ENCODE results near the gene DLG1.

DLG1 gene

DNA sequence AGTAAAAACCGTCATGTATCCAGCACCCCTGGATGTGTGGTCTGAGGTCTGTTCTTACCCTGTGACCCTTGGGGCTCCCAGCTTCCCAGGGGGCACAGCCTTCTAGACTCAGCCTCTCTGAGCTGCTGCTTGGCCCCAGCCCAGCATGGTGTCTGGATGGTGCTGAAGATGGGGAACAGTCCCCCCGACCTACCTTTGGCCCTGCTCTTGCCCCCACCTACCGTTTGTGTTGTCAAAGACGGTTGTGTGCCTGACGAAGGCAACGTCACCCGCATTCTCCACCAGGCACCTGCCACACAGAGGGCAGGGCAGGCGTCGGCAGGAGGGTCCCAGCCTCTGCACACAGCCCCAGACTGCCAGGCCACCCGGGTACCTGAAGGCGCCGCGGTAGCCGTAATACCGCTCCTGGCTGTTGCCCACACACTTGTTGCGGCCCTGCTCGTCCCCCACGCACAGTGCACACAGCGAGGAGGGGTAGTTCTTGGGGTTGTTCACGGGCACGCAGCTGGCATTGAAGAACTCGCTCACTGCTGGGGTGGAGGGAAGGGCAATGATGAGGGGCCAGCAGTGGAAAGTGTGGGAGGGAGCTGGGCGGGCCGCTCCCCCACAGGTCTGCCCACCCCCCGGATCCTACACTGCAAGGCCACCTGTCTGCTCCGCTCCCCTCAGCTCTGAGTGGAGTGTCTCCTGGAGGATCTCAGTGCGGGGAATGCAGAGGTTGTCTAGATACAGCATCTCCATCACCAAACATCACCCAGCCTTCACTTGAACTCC is 289.8 kb downstream of the DLG1 start:
- no peak for DNase-seq

DNA sequence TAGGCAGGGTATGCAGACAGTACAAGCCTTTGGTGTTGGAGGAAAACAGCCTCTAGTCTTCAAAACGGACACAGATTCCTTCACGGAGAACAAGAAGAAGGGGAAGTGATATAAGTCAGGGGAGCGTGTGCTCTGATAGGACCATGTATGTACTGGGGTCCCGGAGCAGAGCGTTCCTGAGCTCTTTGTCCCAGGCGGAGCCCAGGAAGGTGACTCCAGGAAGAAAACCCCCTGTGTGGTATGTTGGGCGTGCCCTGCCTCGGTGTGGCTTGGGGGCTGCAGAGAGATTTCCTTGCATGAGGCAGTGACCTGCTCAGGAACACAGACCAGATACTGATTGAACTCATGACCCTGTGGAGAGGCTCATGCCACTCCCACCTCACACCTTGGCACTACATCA is 290.5 kb downstream of the DLG1 start:
- DNase-seq = no peak

DNA sequence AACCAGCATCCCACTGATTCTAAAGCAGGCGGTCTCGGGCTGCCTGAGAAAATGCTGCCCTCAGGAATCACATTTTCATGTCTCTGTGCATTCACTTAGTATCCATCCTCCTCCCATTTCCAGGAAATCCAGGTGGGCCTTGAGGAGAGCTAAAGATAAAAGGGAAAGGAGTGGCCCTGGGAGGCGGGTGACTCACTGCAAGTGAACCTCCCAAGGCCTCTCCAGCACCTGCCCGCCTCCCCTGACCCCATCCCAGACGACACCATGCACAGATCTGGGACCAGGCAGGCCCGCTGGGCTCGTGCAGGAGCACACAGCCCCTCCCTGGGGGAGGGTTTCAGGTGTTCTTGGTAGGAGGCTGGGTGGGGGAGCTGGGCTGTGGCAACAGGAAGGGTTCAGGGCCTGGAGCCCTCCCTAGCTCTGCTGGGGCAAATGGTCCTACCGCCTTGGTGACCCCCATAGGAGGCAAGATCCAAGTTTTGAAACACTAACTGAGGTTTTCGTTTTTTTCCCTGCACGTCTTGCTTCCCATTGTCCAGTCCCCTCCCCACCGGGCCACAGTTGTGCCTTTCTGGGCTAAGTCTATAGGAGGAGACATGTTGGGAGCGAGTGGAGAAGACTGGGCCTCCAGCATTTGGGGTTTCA is 291.0 kb downstream of the DLG1 start:
- no peak for DNase-seq

DNA sequence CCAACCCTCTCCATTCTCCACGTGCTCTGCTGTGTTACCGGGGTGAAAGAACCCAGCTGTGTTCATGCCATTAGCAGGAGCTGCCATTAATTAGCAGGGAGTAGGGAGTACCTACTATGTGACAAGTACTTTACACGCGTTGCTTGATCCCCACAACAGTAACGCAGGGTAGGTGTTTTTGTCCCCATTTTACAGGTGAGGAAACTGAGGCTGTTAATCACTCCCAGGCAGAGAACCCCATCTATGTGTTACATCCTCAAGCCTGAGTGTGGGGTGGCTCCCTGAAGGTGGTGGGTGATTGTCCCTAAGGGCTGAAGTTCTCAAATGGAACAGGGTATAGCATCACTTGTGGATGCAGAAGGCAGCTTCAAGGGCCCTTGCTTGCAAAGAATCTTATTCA is 291.6 kb downstream of the DLG1 start:
- DNase-seq = no peak

DNA sequence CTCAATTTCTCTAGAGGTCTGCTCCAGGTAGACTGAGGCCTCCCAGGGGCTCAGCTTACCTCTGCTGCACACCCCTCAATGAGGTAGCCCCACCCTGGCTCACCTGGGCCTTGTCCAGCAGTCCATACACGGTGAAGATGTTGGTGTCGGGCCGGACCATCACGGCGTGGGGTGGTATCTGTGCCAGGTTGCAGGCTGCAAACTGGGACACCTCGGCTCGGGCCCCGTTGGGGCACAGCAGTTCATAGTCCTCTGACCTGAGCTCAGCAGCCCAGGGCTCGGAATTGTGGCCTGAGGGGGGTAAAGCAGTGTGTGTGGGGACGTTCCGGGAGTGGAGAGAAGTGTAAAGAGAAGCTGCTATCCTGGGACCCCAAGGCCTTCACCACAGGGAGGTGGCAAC is 292.0 kb downstream of the DLG1 start:
- no peak for DNase-seq

DNA sequence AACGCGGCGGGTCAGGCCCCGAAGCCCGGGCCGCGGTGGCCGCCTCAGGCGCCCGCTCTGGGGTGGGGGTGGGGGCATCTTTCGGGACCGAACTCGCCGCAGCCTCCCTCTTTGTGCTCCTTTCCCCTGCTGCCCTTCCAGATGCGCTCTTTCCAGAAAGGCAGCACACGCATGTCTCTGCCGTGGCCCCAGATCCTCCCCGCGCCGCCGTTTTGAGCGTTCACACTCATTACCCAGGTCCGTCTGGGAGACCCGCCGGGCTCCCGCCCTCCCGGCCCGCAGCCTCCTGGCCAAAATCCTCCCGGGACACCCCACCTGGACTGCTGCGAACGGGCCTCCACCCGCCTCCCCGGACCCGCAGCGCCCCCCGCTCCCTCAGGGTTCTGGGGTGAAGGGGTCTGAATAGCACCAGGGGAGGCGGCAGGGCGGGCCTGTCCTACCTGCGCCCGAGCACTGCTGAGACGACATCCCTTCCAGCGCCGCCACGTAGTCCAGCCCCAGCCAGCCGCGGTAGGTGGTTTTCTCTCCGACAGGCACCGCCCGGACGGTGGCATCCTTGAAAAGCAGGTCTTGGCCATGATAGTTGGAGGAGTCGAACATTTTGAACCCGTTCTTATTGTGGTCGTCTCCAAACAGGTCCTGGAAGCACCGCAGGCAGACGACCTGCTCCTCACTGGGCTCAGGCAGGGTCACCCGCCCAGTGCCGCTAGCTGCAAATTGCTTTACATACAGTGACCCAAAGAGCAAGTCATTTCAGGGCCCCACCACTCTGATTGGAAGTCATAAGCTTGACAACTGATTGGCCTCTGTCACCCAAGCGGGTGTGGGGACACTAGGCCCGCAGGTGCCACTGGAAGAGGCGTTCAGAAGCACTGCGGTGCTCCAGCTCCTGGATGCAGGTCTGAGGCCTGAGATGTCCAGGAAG is 294.7 kb downstream of the DLG1 start:
- DNase-seq = peak; percentile 69

DNA sequence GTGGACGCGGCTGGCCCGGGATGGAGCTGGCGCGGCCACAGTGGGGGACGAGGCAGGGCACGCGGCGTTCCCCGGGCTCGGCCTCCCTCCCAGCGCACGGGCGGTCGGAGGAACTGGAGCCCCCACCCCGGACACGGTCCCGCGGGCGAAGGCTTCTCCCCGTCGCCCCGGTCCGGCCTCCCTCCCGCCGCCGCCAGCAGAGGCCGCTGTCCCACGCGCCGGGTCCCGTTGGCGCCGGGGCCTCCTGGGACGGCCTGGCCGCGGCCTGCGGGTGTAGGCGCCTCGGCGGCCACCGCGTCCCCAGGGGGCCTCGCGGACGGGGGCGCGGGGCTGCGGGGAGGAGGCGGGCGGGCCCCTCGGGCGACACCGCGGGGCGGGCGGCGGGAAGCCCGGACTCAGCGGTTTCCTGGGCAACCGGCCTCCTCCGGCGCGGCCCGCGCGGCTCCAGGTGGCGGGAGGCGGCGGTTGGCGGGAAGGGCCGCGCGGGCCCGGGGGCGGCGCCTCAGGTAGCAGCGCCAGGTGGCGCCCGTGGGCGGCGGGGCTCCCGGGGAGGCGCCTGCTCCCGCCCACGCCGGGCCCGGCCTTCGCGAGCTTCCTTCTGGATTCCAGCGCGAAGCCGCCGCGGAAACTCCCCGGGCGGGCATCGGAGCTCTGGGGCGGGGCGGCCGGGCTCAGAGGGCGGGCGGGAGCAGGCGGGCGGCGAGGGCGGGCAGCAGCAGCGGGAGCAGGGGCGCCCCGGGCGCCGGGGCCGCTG is 295.5 kb downstream of the DLG1 start:
- peak; percentile 85 for DNase-seq

DNA sequence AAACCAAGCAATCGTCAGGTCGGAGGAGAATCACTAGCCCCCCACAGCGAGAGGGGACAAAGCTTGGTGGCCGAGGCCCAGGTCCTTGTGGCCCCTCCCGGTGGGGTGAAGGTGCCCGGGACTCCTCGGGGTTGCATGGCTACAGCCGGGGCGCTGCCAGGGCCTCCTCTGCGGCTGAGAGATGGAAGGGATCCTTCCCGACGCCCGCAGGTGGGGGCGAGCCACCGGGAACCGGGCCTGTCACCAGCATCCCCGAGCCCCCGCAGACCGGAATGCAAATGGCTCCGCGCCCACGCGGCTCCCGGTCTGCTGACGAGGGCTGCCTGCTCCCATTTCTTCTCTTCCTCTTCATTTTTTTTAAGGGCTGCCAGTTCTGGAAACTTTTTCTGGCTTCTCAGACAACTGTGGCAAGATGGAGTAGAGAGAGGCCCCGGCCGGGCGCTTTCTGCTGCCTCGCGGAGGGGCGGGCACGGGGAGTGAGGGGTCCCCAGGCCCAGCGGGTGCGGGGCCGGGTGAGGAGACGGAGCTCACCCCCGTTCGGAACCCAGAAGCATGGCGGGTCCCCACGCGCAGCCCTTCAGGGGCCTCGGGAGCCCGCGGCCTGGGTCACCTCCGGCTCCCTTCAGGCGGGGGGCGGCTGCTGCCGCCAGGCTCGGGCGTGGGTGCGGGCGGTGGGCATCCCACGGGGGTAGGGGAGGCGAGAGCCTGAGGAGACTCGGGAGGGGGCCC is 296.3 kb downstream of the DLG1 start:
- peak; percentile 67 for DNase-seq

DNA sequence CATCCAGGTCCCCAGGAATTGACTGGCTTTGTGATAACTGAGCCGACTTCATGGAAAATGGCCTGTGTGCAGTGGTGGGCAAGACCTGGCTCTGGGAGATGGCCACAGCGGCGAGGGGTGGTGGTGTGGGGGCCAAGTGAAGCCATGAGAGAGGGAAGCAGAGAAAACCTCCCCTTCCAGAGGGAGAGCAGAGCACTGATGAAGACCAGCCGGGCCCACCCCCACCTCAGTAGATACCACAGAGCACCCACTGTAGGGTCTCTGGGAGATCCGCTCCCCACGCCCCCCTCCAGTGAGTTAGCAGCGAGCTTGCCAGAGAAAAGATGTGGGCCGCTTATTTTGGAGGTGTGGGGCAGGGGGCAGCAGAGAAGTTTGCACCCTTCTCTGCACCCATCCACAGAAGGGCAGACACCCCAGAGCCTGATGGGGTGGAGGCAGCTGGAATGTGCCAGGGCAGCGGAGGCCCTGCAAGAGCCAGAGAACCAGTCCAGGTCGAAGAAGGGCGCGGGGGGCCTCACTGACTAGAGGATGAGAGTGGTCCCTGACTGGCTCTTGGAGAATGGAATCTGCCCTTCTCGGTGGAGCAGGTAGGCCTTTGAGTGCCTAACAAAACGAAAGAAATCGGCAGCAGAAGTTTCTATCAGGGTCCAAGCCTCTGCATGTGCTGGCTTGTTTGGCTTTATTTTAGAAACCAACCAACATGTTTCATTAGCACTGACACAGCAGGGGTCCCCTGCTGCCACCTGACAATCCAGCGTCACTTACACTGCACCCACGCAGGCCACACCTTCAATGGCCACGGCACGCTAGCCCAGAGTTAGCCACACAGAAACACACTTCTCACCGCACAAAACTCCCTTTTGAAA is 297.1 kb downstream of the DLG1 start:
- DNase-seq = peak; percentile 43

DNA sequence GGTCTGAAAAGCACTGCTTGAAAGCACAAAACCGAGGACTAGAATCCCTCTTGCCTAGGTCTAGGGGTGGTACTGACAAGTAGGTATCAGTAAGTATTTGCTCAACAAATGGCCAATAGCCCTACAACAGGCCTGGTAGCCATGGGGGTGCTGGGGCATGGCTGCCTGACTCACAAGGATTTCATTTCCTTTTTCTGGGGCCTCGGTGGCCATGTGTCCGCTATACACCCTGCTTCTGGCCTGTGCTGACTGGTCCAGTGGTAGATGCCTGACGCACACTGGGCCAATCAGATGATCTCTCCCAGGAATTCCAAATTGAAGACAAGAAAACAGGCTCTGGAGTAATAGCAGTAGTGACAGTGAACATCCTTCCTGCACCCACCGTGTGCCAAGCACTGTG is 298.2 kb downstream of the DLG1 start:
- peak; percentile 34 for DNase-seq

DNA sequence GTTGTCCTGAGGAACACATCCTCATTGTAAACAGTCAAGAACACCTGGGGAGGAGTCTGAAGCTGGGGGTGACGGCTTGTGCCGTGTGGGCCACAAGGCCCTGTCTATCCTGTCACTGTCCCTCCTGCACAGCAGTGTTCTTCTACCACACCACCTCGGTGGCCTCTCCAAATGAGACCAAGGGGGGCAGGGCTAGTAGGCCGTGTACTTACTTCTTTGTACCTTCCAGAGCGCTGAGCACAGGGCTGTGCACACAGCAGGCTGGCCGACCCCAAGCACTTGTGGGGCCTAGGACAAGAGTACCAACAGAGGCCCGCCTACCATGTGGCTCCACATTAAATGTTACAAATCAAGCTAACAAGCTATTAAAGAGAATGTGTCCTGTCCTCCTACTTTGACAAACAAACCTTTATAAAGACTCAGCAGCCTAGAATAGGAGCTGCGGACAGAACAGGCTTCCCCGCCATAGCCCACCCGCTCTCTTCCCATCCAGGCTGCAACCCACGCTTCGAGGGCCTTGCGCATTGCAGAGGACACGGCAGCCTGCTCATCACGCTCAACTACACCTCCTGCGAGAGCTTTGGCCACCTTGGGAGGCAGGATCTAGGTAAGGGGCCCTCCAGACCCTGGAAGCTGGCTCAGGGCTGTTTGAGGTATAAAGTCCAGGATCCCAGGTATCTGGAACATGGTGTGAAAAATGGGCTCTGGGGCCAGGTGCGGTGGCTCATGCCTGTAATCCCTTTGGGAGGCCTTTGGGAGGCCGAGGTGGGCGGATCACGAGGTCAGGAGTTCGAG is 299.2 kb downstream of the DLG1 start:
- DNase-seq = no peak

DNA sequence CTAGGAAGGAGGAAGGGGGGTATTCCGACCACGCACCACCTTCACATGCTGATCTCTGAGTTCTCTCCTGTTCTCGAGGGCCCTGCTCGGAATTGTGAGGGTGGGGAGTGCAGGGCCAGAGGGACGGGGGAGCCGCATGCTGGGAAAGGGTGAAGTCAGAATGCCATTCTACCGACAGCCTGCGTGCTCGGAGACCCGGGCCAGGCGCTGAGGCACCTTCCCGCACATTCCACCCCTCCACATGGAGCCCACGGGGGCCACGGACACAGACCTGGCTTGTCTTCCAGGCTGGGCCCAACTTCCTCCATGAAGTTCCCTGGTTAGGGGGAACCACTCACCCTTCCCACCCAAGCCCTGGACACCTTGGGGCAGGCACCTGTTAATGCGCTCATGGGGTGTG is 301.1 kb downstream of the DLG1 start:
- DNase-seq = no peak

DNA sequence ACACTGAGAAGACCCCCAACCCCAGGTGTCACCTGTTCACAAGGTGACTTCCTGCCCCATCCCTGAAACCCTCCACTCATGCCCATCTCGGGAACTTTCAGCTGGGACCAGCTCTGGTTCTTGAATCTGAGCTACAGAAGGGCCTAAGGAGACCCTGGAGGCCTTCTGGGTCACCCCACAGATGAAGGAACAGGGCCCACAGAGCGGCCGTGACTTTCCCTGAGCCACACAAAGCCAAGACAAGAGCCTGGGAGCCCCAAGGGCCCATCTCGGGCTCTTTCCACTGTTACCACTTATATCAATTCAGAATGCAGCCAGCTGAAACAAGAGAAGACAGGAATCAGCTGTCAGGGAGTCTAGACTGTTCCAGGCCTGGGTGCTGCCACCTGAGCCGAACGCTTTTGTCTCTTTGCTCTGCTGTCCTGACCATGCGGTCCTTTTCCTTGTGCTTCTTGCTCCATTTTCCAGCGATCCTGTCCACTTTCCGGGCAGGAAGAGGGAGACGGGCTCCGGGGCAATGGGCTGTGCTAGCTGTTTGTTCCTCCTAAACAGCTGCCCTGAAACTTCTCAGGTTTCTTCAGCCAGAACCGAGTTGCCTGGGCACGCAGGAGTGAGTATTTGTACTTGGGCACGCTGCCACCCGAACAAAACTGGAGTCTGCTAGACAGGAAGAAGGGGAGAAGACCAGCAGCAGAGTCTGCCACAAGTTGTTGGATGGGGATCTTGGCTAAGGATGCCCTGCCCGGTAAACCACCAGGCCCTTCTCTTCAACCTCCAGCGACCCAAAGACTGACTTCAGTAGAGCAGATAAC is 301.8 kb downstream of the DLG1 start:
- DNase-seq = peak; percentile 39

DNA sequence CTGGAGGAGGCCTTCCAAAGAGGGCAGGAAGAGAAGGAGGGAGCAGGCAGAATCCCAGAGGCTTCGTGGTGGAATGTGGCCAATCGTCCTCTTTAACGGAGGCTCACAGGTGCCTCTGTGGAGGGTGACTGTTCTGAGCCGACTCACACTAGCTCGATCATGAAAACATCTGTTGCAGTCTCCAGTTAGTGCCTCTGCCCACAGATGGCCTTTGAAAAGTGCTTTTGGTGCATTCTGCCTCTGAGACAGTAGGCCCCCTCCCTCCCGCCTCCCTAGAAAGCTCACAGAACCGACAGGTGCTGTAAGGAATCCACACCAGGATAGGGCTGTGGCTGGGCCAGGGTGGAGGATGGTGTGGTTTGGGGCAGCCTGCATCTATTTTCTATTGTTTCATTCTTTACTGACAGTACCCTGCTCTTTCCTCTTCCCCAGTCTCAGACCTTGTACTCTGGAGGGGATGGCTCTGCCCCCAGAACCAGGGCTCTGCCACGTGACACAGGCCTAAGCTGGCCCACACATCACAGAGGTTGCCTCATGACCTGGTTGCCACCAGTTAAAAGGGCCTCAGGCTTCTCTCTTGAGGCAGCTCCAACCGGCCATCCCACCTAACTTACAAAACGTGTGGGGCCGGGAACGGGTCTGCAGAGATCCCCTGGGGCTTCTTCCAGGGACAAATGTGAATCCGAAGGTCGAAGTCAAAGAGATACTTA is 302.6 kb downstream of the DLG1 start:
- peak; percentile 33 for DNase-seq

DNA sequence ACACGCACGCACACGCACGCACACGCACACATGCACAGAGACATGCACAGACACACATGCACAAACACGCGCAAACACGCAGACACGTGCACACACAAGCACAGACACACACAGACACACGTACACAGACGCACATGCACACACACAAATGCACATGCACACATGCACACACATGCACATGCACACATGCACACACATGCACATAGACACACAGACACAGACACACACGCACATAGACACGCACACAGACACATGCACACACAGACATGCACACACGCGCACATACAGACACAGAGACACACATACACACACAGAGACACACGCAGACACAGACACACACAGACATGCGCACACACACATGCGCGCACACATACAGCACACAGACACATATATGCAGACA is 303.4 kb downstream of the DLG1 start:
- DNase-seq = no peak

DNA sequence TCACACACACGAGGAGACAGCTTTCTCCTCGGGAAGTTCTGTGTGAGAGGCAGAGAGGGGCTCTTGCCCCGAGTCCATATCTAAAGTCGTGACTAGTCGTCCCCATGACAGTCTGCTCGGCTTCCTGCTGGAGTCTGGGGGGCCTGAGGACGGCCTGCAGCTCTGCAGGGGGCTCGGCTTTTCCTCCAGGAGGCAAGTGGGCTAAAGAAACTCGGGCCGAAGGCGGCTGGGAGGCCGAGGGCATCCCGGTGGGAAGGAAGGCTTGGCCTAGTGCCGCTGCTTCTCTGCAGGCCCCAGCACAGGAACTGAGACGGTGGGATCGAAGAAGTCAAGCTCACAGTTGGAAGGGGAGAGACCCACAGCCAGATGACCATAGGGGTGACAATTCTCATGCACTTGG is 304.4 kb downstream of the DLG1 start:
- peak; percentile 13 for DNase-seq

Measured in right forelimb (tissue), 1 donor.